HCT116 (cell line): Measurements from ENCODE around the gene VHLL.

Experiments
- CBX3 ChIP-seq: IDR thresholded peaks from 2 replicates; pipeline ENCODE4 v1.6.1; 2012; ENCODE audit warnings: low read depth
- CEBPB ChIP-seq: IDR thresholded peaks from 2 replicates; pipeline ENCODE4 v1.6.1; 2012; ENCODE audit warnings: low read depth
- CTCF ChIP-seq, 3 experiments: fragments of 200-600 bp in 1 of 3; sonication (generic) in 1 of 3; IDR thresholded peaks in 2 of 3; conservative IDR thresholded peaks in 1 of 3; 2 replicates each; pipeline ENCODE4 v1.5.1; 2012 to 2017; ENCODE audit warnings: low read depth in 2 of 3, low read length in 2 of 3, antibody characterized with exemption in 1 of 3, borderline replicate concordance in 1 of 3, control low read depth in 1 of 3, mild to moderate bottlenecking in 1 of 3, mixed read lengths in 1 of 3, mixed run types in 1 of 3, moderate library complexity in 1 of 3; ENCODE audit not compliant: insufficient read depth in 1 of 3
- ELF1 ChIP-seq: IDR thresholded peaks from 2 replicates; pipeline ENCODE4 v1.6.1; 2012; ENCODE audit warnings: low read depth, borderline replicate concordance
- MAX ChIP-seq: IDR thresholded peaks from 2 replicates; pipeline ENCODE4 v1.6.1; 2012
- POLR2AphosphoS5 ChIP-seq: IDR thresholded peaks from 2 replicates; pipeline ENCODE4 v1.6.1; 2011; ENCODE audit warnings: mild to moderate bottlenecking, low read depth, low read length, moderate library complexity

GRCh38 chr1:156303241-156303640 lies 4.1 kb upstream of the VHLL start:
- TF ChIP-seq MAX (no peak), ELF1 (no peak), POLR2AphosphoS5 (no peak), CBX3 (no peak), CTCF (IDR thresholded peaks at IDR 0.05 in 2 of 3, conservative IDR thresholded peaks at IDR 0.05 in 1 of 3; ENCODE audit: borderline replicate concordance in 1 of 3, insufficient read depth in 1 of 3, low read depth in 2 of 3, low read length in 2 of 3) (no peak), CEBPB (no peak)
